Psoas muscle (tissue), 8 donors: ENCODE data around the gene TCF7L2. TPM values are rescaled to one million over a fixed set of nuclear protein-coding genes. Genes with fewer than 3 reads are reported as not detected.

Experiments
- ATAC-seq, 4 donors: fragments of 200-7000 bp; cut with Tn5 transposase; one replicate each; pipeline ENCODE4 v1.9.1; 2020; ENCODE audit warnings: moderate library complexity in 3 of 4, mild to moderate bottlenecking in 2 of 4
- DNase-seq, 2 donors: peaks; one replicate each; pipeline ENCODE4 v3.0.0-alpha.2; 2020
- H3K27ac ChIP-seq: fragments of 200-600 bp; one replicate; pipeline ENCODE4 v1.8.0; 2022
- H3K27me3 ChIP-seq, 3 donors: fragments of 200-600 bp in 1 of 3; one replicate each; pipeline versions ENCODE4 v1.6.1 to v1.8.0; 2013 to 2022; ENCODE audit warnings: low read length in 2 of 3, mild to moderate bottlenecking in 2 of 3, moderate library complexity in 1 of 3; ENCODE audit not compliant: insufficient read depth in 3 of 3
- H3K36me3 ChIP-seq, 2 donors: fragments of 200-600 bp in 1 of 2; one replicate each; pipeline versions ENCODE4 v1.6.1 to v1.8.0; 2013 to 2022; ENCODE audit warnings: low read depth in 1 of 2, mild to moderate bottlenecking in 1 of 2, moderate library complexity in 1 of 2; ENCODE audit not compliant: insufficient read depth in 1 of 2
- H3K4me1 ChIP-seq: fragments of 200-600 bp; one replicate; pipeline ENCODE4 v1.8.0; 2022
- H3K4me3 ChIP-seq: fragments of 200-600 bp; one replicate; pipeline ENCODE4 v1.8.0; 2022; ENCODE audit warnings: mild to moderate bottlenecking
- H3K9me3 ChIP-seq: fragments of 200-600 bp; one replicate; pipeline ENCODE4 v1.8.0; 2022
- CTCF ChIP-seq: fragments of 200-600 bp; IDR thresholded peaks from one replicate; pipeline ENCODE4 v1.8.0; 2022; ENCODE audit warnings: antibody characterized with exemption
- WGBS, 3 donors: extraction: QIAGEN DNeasy Blood & Tissue Kit; methylation state at CpG; one replicate each; pipeline versions ENCODE4 v1.1.6 to v1.1.7; 2013; 5-methylcytosine and 5-hydroxymethylcytosine counted together
- intact Hi-C, 2 donors: fragments of 100-400 bp; cut with DNase I; formaldehyde crosslinking; loops; one replicate each; pipeline versions ENCODE4 v1.11.0 to v1.14.2; 2022
- polyA plus RNA-seq, 3 donors: library from polyadenylated mRNA; stranded (reverse); fragments of 200-250 nt; gene quantifications; one replicate each; pipeline ENCODE4 v1.2.3, GENCODE V29; 2013
- total RNA-seq, 4 donors: library from RNA; stranded (reverse); fragmentation: NEBNext Ultra II Directional in 2 of 4; extraction: Animal tissue kit (Norgen Biotek cat#: 25700) in 2 of 4; gene quantifications; one replicate each; pipeline versions ENCODE4 v1.2.1 to v1.2.4, GENCODE V29; 2021 to 2023
- donor health status: healthy with polysubstance abuse.
- donor health status: DM: no; HTN: no; CAD: no; lungs with moderate emphysema.
- donor health status: Bipolar disorder and iron deficiency.
- donor health status: healthy.
- donor health status: DM: yes; HTN: yes; CAD: no.
- donor health status: DM: no; HTN: no; CAD: no.
- donor health status: DM: no; HTN: no; CAD: no.
- donor health status: DM: yes; HTN: yes; CAD: no.

TCF7L2 gene
- total and polyA plus RNA-seq, 7 donors, result 1.8 to 8.5 (median 4.3) TPM

GRCh38 chr10:112907893-112908292, 42.2 kb upstream of the TCF7L2 start:
- WGBS, 3 donors, result 61 to 83% (median 80%) methylated on average over 6 of the region's 6 CpGs
- no peak for TF ChIP-seq CTCF
- Histone ChIP-seq H3K36me3 (no peaks in the 10 kb centered on the region), H3K27me3 (no peaks in the 10 kb centered on the region), H3K4me1 (no peaks in the 10 kb centered on the region), H3K9me3 (no peaks in the 10 kb centered on the region), H3K27ac (no peak overlapping the region), H3K4me3 (no peak overlapping the region)
- ATAC-seq (no peak), DNase-seq (no peak)
- intact Hi-C loops, result no loop called here

- Histone ChIP-seq H3K4me3 (no peak overlapping the region), H3K9me3 (no peaks in the 10 kb centered on the region), H3K27me3 (no peaks in the 10 kb centered on the region), H3K27ac (no peak overlapping the region), H3K4me1 (no peaks in the 10 kb centered on the region), H3K36me3 (no peaks in the 10 kb centered on the region)
- intact Hi-C loops, result no loop called here
- WGBS, 3 donors, result 84 to 89% (median 89%) methylated on average over 2 of the region's 2 CpGs
- no peak for DNase-seq
- ATAC-seq, result no peak
- TF ChIP-seq CTCF, result no peak
These were observed 38.8 kb upstream of the TCF7L2 start for GRCh38 chr10:112911206-112911605.

GRCh38 chr10:112912410-112912928, 37.6 kb upstream of the TCF7L2 start:
- no peaks in the 10 kb centered on the region for H3K4me1 ChIP-seq
- DNase-seq (no peak), ATAC-seq (no peak)
- H3K36me3 ChIP-seq, result no peaks in the 10 kb centered on the region
- no peak overlapping the region for H3K27ac ChIP-seq
- H3K4me3 ChIP-seq, result no peak overlapping the region
- intact Hi-C loops, result no loop called here
- H3K27me3 ChIP-seq, result no peaks in the 10 kb centered on the region
- TF ChIP-seq CTCF, result no peak
- no peaks in the 10 kb centered on the region for H3K9me3 ChIP-seq
- WGBS, 3 donors, result 68 to 74% (median 69%) methylated on average over 15 of the region's 15 CpGs

- no peaks in the 10 kb centered on the region for H3K9me3 ChIP-seq
- H3K27me3 ChIP-seq, result no peaks in the 10 kb centered on the region
- H3K27ac ChIP-seq, result no peak overlapping the region
- no peaks in the 10 kb centered on the region for H3K4me1 ChIP-seq
- H3K36me3 ChIP-seq, result no peaks in the 10 kb centered on the region
- H3K4me3 ChIP-seq, result no peak overlapping the region
- ATAC-seq, result no peak
- 80 to 89% (median 87%) methylated on average over 1 of the region's 1 CpG for WGBS, 3 donors
- TF ChIP-seq CTCF, result no peak
- intact Hi-C loops, result no loop called here
- no peak for DNase-seq
These were observed 36.8 kb upstream of the TCF7L2 start for GRCh38 chr10:112913255-112913654.

GRCh38 chr10:112913661-112914287, 36.3 kb upstream of the TCF7L2 start:
- no peak for ATAC-seq
- H3K27ac ChIP-seq, result no peak overlapping the region
- no peak for TF ChIP-seq CTCF
- no peak overlapping the region for H3K4me3 ChIP-seq
- DNase-seq, result no peak
- WGBS, 3 donors, result 87 to 89% (median 89%) methylated on average over 9 of the region's 9 CpGs
- H3K27me3 ChIP-seq, result no peaks in the 10 kb centered on the region
- no peaks in the 10 kb centered on the region for H3K9me3 ChIP-seq
- no peaks in the 10 kb centered on the region for H3K36me3 ChIP-seq
- intact Hi-C loops, result no loop called here
- H3K4me1 ChIP-seq, result no peaks in the 10 kb centered on the region
